Measurements from ENCODE around the gene KCNQ2.

KCNQ2 gene

GRCh38 chr20:63468421-63468820 lies 4.0 kb downstream of the KCNQ2 start:
- Histone ChIP-seq H2AFZ (no peak overlapping the region), H3K9me3 (ENCODE audit: control insufficient read depth, low read length) (no peaks in the 10 kb centered on the region), H3K27ac (no peak overlapping the region), H3K4me3 (ENCODE audit: low read depth, low read length) (no peak overlapping the region), H3K36me3 (ENCODE audit: control insufficient read depth, insufficient read depth, low read length) (no peaks in the 10 kb centered on the region), H3K4me1 (no peaks in the 10 kb centered on the region), H3K9ac (no peak overlapping the region), H3K27me3 (ENCODE audit: control insufficient read depth, insufficient read depth, low read length) (peaks cover 11% of the 10 kb centered on the region), H3K4me2 (ENCODE audit: low read length) (no peak overlapping the region), H3K79me2 (no peaks in the 10 kb centered on the region)
- no peak for TF ChIP-seq CTCF (IDR thresholded peaks at IDR 0.05)

GRCh38 chr20:63467294-63468083 lies 5.0 kb downstream of the KCNQ2 start:
- no peak for TF ChIP-seq CTCF (IDR thresholded peaks at IDR 0.05)
- Histone ChIP-seq H3K9me3 (ENCODE audit: control insufficient read depth, low read length) (no peaks in the 10 kb centered on the region), H3K9ac (no peak overlapping the region), H3K4me2 (ENCODE audit: low read length) (no peak overlapping the region), H2AFZ (no peak overlapping the region), H3K4me3 (ENCODE audit: low read depth, low read length) (no peak overlapping the region), H3K4me1 (no peaks in the 10 kb centered on the region), H3K79me2 (no peaks in the 10 kb centered on the region), H3K27ac (no peak overlapping the region), H3K27me3 (ENCODE audit: control insufficient read depth, insufficient read depth, low read length) (peaks cover 11% of the 10 kb centered on the region), H3K36me3 (ENCODE audit: control insufficient read depth, insufficient read depth, low read length) (no peaks in the 10 kb centered on the region)

- Histone ChIP-seq H3K36me3 (ENCODE audit: control insufficient read depth, insufficient read depth, low read length) (no peaks in the 10 kb centered on the region), H3K79me2 (no peaks in the 10 kb centered on the region), H3K4me2 (ENCODE audit: low read length) (no peak overlapping the region), H3K27ac (no peak overlapping the region), H3K4me1 (no peaks in the 10 kb centered on the region), H2AFZ (no peak overlapping the region), H3K9ac (no peak overlapping the region), H3K9me3 (ENCODE audit: control insufficient read depth, low read length) (no peaks in the 10 kb centered on the region), H3K4me3 (ENCODE audit: low read depth, low read length) (no peak overlapping the region), H3K27me3 (ENCODE audit: control insufficient read depth, insufficient read depth, low read length) (peaks cover 11% of the 10 kb centered on the region)
- no peak for TF ChIP-seq CTCF (IDR thresholded peaks at IDR 0.05)
These were observed 5.6 kb downstream of the KCNQ2 start for GRCh38 chr20:63466861-63467260.

GRCh38 chr20:63466250-63466825 lies 6.1 kb downstream of the KCNQ2 start:
- Histone ChIP-seq H3K9me3 (ENCODE audit: control insufficient read depth, low read length) (no peaks in the 10 kb centered on the region), H3K9ac (no peak overlapping the region), H3K4me2 (ENCODE audit: low read length) (no peak overlapping the region), H3K79me2 (no peaks in the 10 kb centered on the region), H3K4me3 (ENCODE audit: low read depth, low read length) (no peak overlapping the region), H2AFZ (no peak overlapping the region), H3K27ac (no peak overlapping the region), H3K4me1 (no peaks in the 10 kb centered on the region), H3K27me3 (ENCODE audit: control insufficient read depth, insufficient read depth, low read length) (peaks cover 10% of the 10 kb centered on the region), H3K36me3 (ENCODE audit: control insufficient read depth, insufficient read depth, low read length) (no peaks in the 10 kb centered on the region)
- TF ChIP-seq CTCF (IDR thresholded peaks at IDR 0.05), result no peak

All from parathyroid adenoma (tissue), 2 donors.